Gastrocnemius medialis (tissue), 4 donors: ENCODE data around the gene ASB3.

Source experiments
- CTCF ChIP-seq, 5 experiments: fragments of 450-650 bp in 3 of 5; fragments of 200-600 bp in 2 of 5; sonication (generic) in 2 of 5; IDR thresholded peaks in 4 of 5; conservative IDR thresholded peaks in 1 of 5; 1 replicate in 4 of 5; 2 replicates in 1 of 5; pipeline ENCODE4 v1.5.1; 2016 to 2019; ENCODE audit warnings: antibody characterized with exemption in 5 of 5, mild to moderate bottlenecking in 3 of 5, moderate library complexity in 3 of 5
- POLR2A ChIP-seq, 2 donors: fragments of 450-650 bp; IDR thresholded peaks; one replicate each; pipeline ENCODE4 v1.6.1; 2017; ENCODE audit warnings: antibody characterized with exemption in 2 of 2, mild to moderate bottlenecking in 2 of 2, moderate library complexity in 2 of 2

GRCh38 chr2:53641290-53641689, 145.5 kb downstream of the ASB3 start:
- no peak for TF ChIP-seq POLR2A (IDR thresholded peaks at IDR 0.05)
- no peak for TF ChIP-seq CTCF (IDR thresholded peaks at IDR 0.05 in 4 of 5, conservative IDR thresholded peaks at IDR 0.05 in 1 of 5)
